GM19455 (cell line): ENCODE measurements around the gene NID2.

Experiments
- ATAC-seq: cut with Tn5 transposase; IDR thresholded peaks from one replicate; pipeline ENCODE4 v1.9.1; 2021; ENCODE audit not compliant: unreplicated experiment

NID2 gene

DNA sequence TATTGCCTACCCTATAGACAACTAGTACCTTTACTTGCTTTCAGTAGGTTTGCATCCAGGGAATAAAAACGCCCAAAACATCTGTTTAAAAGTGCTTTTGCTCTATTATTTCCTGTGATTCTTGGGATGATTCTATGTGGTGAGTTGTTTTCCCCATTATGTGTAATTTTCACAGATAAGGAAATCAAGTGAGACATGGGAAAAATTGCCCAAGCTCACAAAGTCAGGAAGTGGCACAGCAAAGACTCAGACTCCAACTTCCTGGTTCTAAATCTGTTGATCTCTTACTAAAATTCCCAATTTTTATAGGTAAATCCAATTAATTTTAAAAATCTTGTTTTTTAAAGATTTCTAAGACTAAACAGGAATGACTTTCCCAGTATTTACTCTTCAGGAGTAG lies 39.0 kb downstream of the NID2 start:
- ATAC-seq: no peak

DNA sequence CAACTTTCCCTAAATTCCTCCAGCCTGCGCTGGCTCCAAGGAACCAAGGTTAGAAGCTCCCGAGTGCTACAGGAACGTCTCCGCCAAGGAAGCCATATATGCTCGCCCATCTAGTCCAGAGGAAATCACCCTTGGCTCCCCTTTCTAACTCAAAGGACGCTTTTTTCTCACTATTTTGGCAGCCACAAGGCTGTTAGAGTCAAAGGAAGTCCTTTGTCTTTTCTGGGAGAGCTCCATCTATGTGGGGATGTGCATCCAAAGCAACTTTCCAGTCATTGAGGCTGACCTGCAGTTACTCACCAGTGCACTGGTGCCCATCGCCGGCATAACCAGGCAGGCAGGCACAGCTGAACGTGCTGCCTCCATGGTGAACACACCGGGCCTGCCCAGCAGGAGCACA lies 42.0 kb downstream of the NID2 start:
- no peak for ATAC-seq

DNA sequence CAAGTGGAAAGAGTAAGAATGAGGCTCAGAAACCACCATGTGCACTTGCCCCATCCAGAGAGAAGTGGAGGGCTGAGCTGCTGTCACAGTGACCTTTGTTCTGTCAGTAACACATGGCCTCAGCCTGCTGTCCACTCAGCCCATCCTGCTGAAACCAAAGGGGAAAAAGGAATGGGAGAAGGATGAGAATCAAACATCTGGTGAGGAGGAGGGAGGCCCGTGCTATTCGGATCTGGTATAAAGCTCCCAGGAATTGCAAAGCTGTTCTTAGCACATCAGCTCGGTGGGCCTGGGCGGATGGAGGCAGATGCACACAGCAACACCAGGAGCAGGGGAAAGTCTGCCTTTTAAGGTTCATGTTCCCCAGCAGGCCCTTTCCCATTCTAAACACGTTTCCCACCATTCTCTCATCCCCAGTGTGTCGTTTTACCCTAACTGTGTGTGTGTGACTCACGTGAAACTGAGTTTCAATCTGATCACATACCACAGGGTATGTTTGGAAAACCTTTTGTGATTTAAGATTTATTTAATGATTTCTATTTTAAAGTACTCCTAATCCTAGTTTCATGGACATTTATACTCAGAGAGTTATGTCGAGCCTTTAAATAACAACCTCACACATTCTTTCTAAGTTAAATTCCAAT lies 42.7 kb downstream of the NID2 start:
- no peak for ATAC-seq

GRCh38 chr14:52025310-52025709 lies 43.5 kb downstream of the NID2 start:
- ATAC-seq: no peak

DNA sequence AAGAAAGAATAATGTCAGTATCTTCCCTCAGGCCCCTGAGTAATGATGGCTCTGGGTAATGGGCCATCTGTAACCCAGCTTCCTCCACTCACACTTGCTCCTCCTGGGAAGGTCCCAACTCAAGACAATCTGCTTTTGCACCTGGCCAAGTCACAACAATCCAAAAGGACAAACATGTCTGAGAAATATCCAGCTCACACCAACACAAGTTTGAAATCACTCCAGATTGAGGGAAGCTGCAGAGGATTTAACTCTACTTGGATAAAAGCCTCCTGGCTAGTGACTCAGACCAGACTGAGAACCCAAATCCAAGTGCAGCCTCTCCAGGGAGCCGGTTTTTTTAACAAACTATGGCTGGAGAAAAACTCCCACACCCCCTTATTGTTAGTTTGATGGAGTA lies 45.3 kb downstream of the NID2 start:
- ATAC-seq: no peak

DNA sequence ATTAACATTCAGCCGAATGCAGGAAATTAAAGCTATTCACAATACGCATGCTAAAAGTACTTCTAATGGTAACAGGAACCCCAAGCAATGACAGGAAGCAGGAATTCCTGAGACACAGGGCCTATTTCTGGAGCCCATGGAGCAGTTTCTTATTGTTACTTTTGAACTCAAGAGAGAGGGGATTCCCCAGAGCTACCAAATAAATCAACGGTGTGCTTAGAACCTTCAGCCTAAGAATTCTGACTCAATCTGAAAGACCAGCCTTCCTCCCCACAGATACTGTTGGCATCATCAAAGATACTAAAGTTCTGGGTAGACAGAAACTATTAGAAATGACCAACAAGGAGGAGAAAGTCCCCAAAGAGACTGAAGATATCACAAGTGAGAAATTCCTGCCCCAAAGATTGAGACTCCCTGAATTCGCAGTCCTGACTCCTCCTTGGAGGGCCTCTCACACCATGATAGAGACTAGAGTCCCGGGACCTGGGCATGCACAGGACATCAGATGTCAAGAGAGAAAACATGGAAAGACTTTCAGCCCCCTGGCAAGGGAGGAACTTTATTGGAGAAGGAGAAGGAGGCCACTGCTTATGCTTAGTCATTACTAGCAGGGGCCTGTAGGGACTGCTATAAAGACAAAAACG lies 46.8 kb downstream of the NID2 start:
- no peak for ATAC-seq

DNA sequence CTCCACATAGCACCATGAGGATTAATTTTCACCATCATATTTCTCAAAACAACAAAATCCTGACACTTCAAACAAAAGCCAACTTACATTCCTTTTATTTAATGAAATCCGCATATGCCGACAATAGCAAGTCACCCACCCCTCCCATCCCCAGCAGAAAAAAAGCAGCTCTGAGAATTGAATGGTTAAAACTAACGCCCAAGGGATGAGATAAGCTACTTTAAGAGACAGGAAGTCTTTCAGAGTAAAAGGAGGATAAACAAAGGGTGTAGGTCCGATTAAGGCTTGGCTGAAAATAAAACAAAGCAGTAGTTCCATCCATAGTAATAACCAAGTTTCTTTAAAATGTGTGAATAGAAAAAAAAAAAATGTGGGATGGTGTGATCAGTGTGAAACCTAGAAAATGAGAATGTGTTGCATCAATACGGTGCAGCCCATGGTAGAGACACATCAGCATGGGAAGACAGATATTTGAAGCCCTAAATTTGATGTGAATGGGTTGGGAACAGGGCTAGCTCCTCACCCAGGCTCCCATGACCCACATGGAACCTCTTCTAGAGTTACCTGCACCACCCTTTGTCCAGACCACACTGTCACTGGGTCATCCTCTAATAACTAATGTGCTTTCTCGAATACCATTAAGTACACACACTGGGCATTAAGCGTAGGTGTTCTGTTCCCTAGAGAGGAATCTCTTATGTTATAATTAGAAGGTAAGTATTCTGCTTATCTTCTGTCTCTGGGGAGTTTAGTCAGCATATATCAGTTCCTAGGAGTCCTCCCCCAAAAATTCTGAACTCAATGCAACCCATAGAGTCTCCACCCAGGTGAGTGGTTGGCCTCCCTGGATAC lies 47.8 kb downstream of the NID2 start:
- ATAC-seq: no peak

GRCh38 chr14:52020161-52020714 lies 48.6 kb downstream of the NID2 start:
- ATAC-seq: no peak

DNA sequence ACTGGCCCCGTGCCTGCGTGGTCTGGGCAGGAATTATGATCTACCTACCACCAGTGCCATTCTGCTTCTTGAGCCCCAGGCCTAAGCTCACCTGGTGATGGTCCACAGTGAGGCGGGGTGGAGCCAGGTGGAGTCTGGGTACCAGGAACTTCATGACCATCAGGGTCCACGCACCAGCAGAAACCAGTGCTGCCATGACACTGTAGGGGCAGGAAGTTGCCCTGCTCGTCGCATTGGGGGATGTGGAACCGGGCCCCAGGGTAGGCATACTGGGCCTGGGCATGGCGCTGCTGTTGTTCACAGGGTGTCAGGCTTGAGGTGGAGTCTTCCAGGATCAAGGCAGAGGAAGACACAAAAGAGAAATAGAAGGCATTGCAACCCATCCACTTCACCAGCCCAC lies 49.9 kb downstream of the NID2 start:
- no peak for ATAC-seq

DNA sequence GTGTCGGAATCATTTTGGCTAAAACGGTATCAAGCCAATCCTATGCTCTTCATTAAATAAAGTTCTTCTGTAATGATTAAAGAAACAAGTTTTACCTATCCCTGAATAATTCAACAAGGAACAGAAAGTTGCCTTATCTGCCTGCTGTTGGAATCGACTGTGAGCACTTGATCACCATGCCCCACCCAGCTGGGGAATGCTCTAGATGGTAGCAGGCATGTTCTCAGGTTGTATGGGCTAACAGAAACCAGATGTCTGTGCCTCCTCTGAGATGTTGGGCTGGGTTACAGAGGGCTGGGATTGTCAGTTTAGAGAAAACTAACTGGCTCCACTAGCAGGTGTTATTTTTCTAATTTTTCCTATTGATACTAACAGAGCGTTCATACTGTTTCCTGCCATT lies 50.6 kb downstream of the NID2 start:
- ATAC-seq: no peak

DNA sequence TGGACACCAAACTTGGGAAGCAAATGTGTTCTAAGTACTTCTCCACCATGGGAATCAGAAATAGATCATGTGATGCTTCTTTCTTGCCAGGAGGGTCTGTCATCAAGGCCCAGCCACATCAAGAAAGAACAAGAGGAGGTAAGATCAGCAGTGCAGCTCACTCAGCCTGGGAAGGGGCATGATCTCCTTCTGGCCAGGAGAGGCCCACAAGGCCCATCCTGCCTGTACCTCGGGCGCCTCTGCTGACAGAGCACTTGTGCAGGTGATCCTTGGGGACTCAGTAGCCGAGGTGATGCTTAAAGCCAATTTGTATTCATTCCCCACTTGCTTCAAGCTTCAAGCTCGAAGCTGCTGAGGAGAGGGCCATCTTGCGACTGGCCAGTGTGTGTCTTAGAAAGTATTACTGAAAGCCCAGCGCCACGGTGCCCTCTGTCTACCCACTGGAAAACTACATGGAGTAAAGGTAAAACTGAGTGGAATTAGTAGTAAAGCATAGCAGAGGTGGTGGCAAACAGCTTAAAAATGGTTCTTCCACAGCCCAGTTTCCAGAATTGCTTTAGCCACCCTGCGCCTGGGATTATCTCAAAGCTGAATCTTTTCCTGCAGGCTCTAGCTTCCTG lies 53.3 kb downstream of the NID2 start:
- ATAC-seq: no peak

GRCh38 chr14:52014601-52015267 lies 54.1 kb downstream of the NID2 start:
- ATAC-seq: no peak

DNA sequence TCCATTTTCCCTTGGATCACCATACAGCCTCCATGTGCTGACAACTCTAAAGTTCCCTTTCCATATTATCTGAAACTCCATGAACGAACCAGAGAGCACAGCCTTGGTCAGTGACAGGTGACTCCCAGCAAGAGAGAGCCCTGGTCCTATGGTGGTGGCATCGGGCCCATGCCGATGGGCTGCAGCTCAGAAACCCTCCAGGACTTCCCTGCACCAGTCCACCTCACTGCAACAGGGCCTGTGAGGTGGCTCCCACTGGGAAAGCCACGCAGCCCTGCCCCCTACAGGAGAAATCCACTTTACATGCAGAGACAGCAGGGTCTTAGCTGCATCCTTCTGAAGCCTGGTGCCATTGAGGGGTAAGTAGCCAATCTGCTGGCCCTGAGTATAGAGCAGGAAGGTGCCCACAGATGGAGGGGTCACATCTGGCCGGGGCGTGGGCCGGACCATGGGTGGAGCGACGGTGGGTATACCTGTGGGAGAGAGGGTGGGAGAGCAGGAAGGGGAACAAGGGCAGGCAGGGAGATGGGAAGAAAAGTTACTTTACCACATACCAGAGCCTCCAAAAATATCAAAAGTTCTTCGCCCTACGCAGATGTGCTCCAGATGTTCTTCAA lies 54.8 kb downstream of the NID2 start:
- no peak for ATAC-seq

- ATAC-seq: no peak
These were observed 56.2 kb downstream of the NID2 start for GRCh38 chr14:52012635-52013034.

GRCh38 chr14:52011523-52011922 lies 57.3 kb downstream of the NID2 start:
- ATAC-seq: no peak

DNA sequence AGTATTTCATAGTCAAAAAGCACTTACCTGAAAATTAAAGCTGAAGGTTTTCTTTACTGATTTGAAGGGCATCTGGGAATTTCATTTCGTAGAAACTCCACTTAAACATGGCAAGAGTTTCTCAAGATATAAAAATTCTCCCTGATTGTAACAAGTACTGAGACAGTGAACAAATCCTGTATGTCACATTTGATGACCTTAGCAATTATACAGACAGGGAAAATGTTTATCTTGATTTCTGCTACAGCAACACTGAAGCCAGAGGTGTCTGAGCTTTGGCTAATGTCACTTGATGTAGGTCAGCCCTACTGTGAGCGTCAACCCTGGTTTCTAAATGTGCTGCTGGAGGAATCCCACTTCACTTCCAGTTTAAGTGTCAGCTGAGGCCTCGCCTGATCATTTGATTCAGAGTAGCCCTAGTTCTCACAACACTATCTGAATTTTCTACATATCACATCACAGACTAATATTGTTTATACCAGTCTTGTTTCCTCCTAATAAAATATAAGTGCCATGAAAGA lies 58.6 kb downstream of the NID2 start:
- no peak for ATAC-seq

DNA sequence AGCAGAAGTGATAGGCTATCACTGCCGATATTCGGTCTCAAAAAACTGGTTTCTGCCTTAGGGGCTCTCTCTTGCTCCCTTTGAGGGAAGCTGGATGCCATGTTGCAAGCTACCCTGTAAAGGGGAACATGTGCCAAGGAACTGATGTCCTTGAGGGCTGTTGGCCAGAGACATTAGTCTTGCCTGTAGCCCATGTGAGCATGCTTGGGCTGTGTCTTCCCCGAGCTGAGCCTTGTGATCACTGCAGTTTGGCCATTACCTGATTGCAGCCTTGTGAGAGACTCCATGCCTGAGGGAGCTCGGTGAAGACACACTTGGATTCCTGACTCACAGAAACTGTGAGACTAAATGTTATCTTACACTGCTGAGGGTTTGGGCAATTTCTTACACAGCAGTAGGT lies 60.7 kb downstream of the NID2 start:
- no peak for ATAC-seq

- ATAC-seq: no peak
These were observed 61.2 kb downstream of the NID2 start for GRCh38 chr14:52007637-52008036.

DNA sequence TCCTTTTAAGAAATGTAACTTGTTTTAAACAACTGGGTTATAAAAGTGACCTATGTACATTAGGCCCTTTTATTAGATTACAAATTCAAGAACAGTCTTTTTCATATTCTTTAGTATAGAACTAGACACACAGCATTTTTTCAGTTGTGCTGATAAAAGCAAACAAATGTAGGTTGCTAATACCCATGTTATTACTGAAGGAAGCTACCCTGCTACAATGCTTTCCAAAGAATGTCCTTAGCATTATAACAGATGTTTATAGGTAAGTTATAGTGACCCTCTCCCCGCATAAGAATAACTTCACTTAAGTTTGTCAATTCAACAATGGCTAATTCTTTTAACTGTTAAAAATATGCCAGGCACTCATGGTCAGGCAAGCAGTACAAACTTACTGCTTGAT lies 61.6 kb downstream of the NID2 start:
- no peak for ATAC-seq

DNA sequence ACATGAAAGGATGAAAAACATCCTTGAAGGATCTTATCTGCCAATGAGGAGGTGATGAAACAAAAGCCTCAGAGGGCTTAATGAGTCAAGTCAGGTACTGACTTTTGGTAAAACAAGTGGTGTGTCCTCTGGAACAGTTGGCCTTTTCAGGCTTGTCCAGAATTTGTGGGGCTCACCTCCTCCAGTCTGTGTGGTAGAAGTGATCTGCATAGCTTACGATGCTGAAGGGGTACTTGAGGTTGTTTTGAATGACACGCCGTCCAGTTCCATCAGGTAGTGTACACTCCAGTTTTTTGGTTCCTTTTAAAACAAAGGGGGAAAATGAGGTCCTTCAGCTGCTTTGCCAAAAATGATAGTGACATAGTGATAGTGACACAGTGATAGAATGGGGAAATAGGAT lies 62.5 kb downstream of the NID2 start:
- ATAC-seq: no peak
